WI38 (cell line): Measurements from ENCODE around the gene MPZL3.

ENCODE experiments used
- H3K4me3 ChIP-seq: 2 replicates; pipeline ENCODE4 v1.5.1; 2011; ENCODE audit warnings: low read depth, mild to moderate bottlenecking, control low read depth, low read length
- CTCF ChIP-seq: IDR thresholded peaks from 2 replicates; pipeline ENCODE4 v1.5.1; 2012; ENCODE audit warnings: low read depth, mild to moderate bottlenecking, control low read depth, low read length

MPZL3 gene

GRCh38 chr11:118240999-118241763 lies 11.0 kb downstream of the MPZL3 start:
- H3K4me3 ChIP-seq: no peak overlapping the region
- TF ChIP-seq CTCF: no peak

GRCh38 chr11:118239509-118240205 lies 12.5 kb downstream of the MPZL3 start:
- no peak overlapping the region for H3K4me3 ChIP-seq
- TF ChIP-seq CTCF: no peak

GRCh38 chr11:118238929-118239328 lies 13.2 kb downstream of the MPZL3 start:
- H3K4me3 ChIP-seq: no peak overlapping the region
- no peak for TF ChIP-seq CTCF

GRCh38 chr11:118238421-118238820 lies 13.7 kb downstream of the MPZL3 start:
- H3K4me3 ChIP-seq: no peak overlapping the region
- no peak for TF ChIP-seq CTCF

- TF ChIP-seq CTCF: no peak
- H3K4me3 ChIP-seq: no peak overlapping the region
Measured at GRCh38 chr11:118236170-118236569, 16.0 kb downstream of the MPZL3 start.

GRCh38 chr11:118234833-118235232 lies 17.3 kb downstream of the MPZL3 start:
- H3K4me3 ChIP-seq: no peak overlapping the region
- TF ChIP-seq CTCF: no peak

- no peak for TF ChIP-seq CTCF
- no peak overlapping the region for H3K4me3 ChIP-seq
Measured at GRCh38 chr11:118233850-118234249, 18.3 kb downstream of the MPZL3 start.
